Immature natural killer cell (primary cell): ENCODE measurements around the gene C2CD2. TPM values are rescaled to one million over a fixed set of nuclear protein-coding genes. Genes with fewer than 3 reads are reported as not detected.

ENCODE experiments used
- DNase-seq, 3 donors: peaks; one replicate each; pipeline ENCODE4 v3.0.0; 2022; ENCODE audit warnings: mixed read lengths in 1 of 3
- H3K27ac Mint-ChIP-seq, 6 donors: one replicate each; pipeline ENCODE4 v1.8.0; 2020; ENCODE audit warnings: mixed read lengths in 6 of 6, mild to moderate bottlenecking in 5 of 6, inconsistent platforms in 4 of 6, moderate library complexity in 3 of 6
- H3K27me3 Mint-ChIP-seq, 3 donors: one replicate each; pipeline ENCODE4 v1.8.0; 2020 to 2021; ENCODE audit warnings: low read depth in 3 of 3, mild to moderate bottlenecking in 3 of 3, mixed read lengths in 3 of 3, moderate library complexity in 3 of 3, inconsistent platforms in 1 of 3
- H3K36me3 Mint-ChIP-seq, 3 donors: one replicate each; pipeline ENCODE4 v1.8.0; 2020; ENCODE audit warnings: mixed read lengths in 3 of 3, inconsistent platforms in 2 of 3, mild to moderate bottlenecking in 2 of 3
- H3K4me1 Mint-ChIP-seq, 2 donors: one replicate each; pipeline ENCODE4 v1.8.0; 2020; ENCODE audit warnings: inconsistent platforms in 2 of 2, mild to moderate bottlenecking in 2 of 2, mixed read lengths in 2 of 2, moderate library complexity in 1 of 2
- H3K4me3 Mint-ChIP-seq, 5 donors: one replicate each; pipeline ENCODE4 v1.8.0; 2020; ENCODE audit warnings: mild to moderate bottlenecking in 5 of 5, mixed read lengths in 5 of 5, inconsistent platforms in 3 of 5, moderate library complexity in 3 of 5
- H3K9me3 Mint-ChIP-seq, 6 donors: one replicate each; pipeline ENCODE4 v1.8.0; 2020; ENCODE audit warnings: mild to moderate bottlenecking in 6 of 6, mixed read lengths in 6 of 6, inconsistent platforms in 4 of 6, moderate library complexity in 3 of 6
- polyA plus RNA-seq, 3 donors: library from polyadenylated mRNA; unstranded; fragments of 300-500 nt; fragmentation: Illumina TruSeq; gene quantifications; one replicate each; pipeline ENCODE4 v1.2.3, GENCODE V29; 2021

C2CD2 gene
- polyA plus RNA-seq, 3 donors from 2014 or later = 2.1 TPM; not detected in 1

- no peak overlapping the region for H3K27ac Mint-ChIP-seq
These were observed 18.8 kb upstream of the C2CD2 start for GRCh38 chr21:41972511-41973205.

GRCh38 chr21:41971891-41972290, 18.1 kb upstream of the C2CD2 start:
- Mint-ChIP-seq H3K27ac (no peak overlapping the region), H3K36me3 (no peaks in the 10 kb centered on the region), H3K9me3 (no peaks in the 10 kb centered on the region), H3K4me3 (no peak overlapping the region), H3K27me3 (peaks cover 0 to 3% (median 0%) of the 10 kb centered on the region in 3 donors), H3K4me1 (no peaks in the 10 kb centered on the region)
- no peak for DNase-seq

More at GRCh38 chr21:41972511-41973205, 18.8 kb upstream of the C2CD2 start:
- peaks cover 0 to 3% (median 0%) of the 10 kb centered on the region in 3 donors for H3K27me3 Mint-ChIP-seq
- DNase-seq = no peak
- no peaks in the 10 kb centered on the region for H3K36me3 Mint-ChIP-seq
- no peaks in the 10 kb centered on the region for H3K9me3 Mint-ChIP-seq
- H3K4me1 Mint-ChIP-seq = no peaks in the 10 kb centered on the region
- no peak overlapping the region for H3K4me3 Mint-ChIP-seq

- Mint-ChIP-seq H3K4me1 (no peaks in the 10 kb centered on the region), H3K9me3 (no peaks in the 10 kb centered on the region), H3K36me3 (no peaks in the 10 kb centered on the region), H3K27ac (no peak overlapping the region), H3K27me3 (peaks cover 0 to 3% (median 0%) of the 10 kb centered on the region in 3 donors), H3K4me3 (no peak overlapping the region)
- DNase-seq = no peak
These were observed 17.2 kb upstream of the C2CD2 start for GRCh38 chr21:41970751-41971653.

- Mint-ChIP-seq H3K9me3 (peaks cover 0 to 2% (median 0%) of the 10 kb centered on the region in 6 donors), H3K4me1 (no peaks in the 10 kb centered on the region), H3K4me3 (no peak overlapping the region), H3K27ac (no peak overlapping the region), H3K36me3 (no peaks in the 10 kb centered on the region), H3K27me3 (peaks cover 0 to 3% (median under 1%) of the 10 kb centered on the region in 3 donors)
- no peak for DNase-seq
These were observed 16.2 kb upstream of the C2CD2 start for GRCh38 chr21:41970106-41970391.

DNA sequence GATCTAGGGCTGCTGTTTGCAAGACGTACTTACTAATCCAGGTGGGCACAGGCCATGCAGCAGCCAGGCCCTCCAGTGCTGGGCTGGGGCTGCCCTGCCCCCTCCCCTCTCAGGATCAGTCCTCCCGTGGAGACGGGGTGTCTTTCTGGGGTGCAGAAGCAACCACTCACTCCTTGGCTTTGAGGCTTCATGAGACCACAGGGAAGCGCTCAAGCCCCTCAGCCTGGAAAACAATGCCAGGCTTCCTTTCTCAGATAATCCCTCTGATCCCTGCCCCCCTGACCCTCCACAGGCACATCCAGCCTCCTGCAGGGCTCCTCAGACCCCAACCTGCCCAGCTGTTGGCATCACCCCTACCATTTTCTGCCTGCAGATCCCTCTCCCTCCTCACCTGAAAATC, 13.9 kb upstream of the C2CD2 start:
- no peaks in the 10 kb centered on the region for H3K4me1 Mint-ChIP-seq
- H3K36me3 Mint-ChIP-seq = no peaks in the 10 kb centered on the region
- H3K4me3 Mint-ChIP-seq = no peak overlapping the region
- peaks cover 0 to 2% (median 0%) of the 10 kb centered on the region in 6 donors for H3K9me3 Mint-ChIP-seq
- peaks cover 0 to 4% (median 2%) of the 10 kb centered on the region in 3 donors for H3K27me3 Mint-ChIP-seq
- DNase-seq = no peak
- H3K27ac Mint-ChIP-seq = no peak overlapping the region

GRCh38 chr21:41966872-41967621, 13.2 kb upstream of the C2CD2 start:
- no peak for DNase-seq
- peaks cover 0 to 2% (median 0%) of the 10 kb centered on the region in 6 donors for H3K9me3 Mint-ChIP-seq
- no peaks in the 10 kb centered on the region for H3K36me3 Mint-ChIP-seq
- H3K27me3 Mint-ChIP-seq = peaks cover 0 to 4% (median 2%) of the 10 kb centered on the region in 3 donors
- H3K27ac Mint-ChIP-seq = no peak overlapping the region
- no peaks in the 10 kb centered on the region for H3K4me1 Mint-ChIP-seq
- H3K4me3 Mint-ChIP-seq = no peak overlapping the region

- peaks cover 0 to 2% (median 0%) of the 10 kb centered on the region in 6 donors for H3K9me3 Mint-ChIP-seq
- no peaks in the 10 kb centered on the region for H3K4me1 Mint-ChIP-seq
- no peaks in the 10 kb centered on the region for H3K36me3 Mint-ChIP-seq
- H3K4me3 Mint-ChIP-seq = no peak overlapping the region
- peaks cover 1 to 4% (median 2%) of the 10 kb centered on the region in 3 donors for H3K27me3 Mint-ChIP-seq
- H3K27ac Mint-ChIP-seq = no peak overlapping the region
- DNase-seq = no peak
These were observed 12.4 kb upstream of the C2CD2 start for GRCh38 chr21:41966041-41966833.

- H3K4me1 Mint-ChIP-seq = no peaks in the 10 kb centered on the region
- no peak overlapping the region for H3K4me3 Mint-ChIP-seq
- peaks cover 0 to 2% (median 0%) of the 10 kb centered on the region in 6 donors for H3K9me3 Mint-ChIP-seq
- no peaks in the 10 kb centered on the region for H3K36me3 Mint-ChIP-seq
- no peak overlapping the region for H3K27ac Mint-ChIP-seq
- peaks cover 1 to 4% (median 2%) of the 10 kb centered on the region in 3 donors for H3K27me3 Mint-ChIP-seq
- no peak for DNase-seq
These were observed 11.7 kb upstream of the C2CD2 start for GRCh38 chr21:41965461-41966013.

DNA sequence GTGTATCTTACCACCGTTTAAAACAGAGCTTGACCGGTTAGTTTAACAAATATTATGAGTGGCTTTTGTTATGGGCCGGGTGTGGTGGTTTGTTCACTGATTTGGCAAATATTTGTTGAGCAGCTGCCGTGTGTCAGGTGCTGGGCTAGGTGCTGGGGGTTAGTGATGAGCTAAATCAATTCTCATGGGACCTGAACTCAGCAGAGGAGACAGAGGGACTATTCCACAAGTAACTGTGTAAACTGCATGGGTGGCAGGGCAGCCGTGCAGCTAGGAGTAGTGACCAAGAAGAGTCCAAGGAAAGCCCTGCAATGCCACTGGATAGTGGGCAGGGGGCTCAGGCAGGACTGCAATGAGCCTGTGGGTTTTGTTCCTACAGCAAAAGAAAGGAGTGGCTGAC, 11.2 kb upstream of the C2CD2 start:
- Mint-ChIP-seq H3K27me3 (peaks cover 1 to 7% (median 5%) of the 10 kb centered on the region in 3 donors), H3K4me1 (no peaks in the 10 kb centered on the region), H3K9me3 (peaks cover 0 to 2% (median 0%) of the 10 kb centered on the region in 6 donors), H3K27ac (no peak overlapping the region), H3K36me3 (no peaks in the 10 kb centered on the region), H3K4me3 (no peak overlapping the region)
- DNase-seq = no peak

GRCh38 chr21:41964171-41964570, 10.4 kb upstream of the C2CD2 start:
- H3K4me1 Mint-ChIP-seq = no peaks in the 10 kb centered on the region
- DNase-seq = no peak
- H3K4me3 Mint-ChIP-seq = no peak overlapping the region
- peaks cover 0 to 2% (median 0%) of the 10 kb centered on the region in 6 donors for H3K9me3 Mint-ChIP-seq
- H3K27me3 Mint-ChIP-seq = peaks cover 4 to 7% (median 5%) of the 10 kb centered on the region in 3 donors
- H3K27ac Mint-ChIP-seq = no peak overlapping the region
- H3K36me3 Mint-ChIP-seq = no peaks in the 10 kb centered on the region

- Mint-ChIP-seq H3K4me1 (no peaks in the 10 kb centered on the region), H3K4me3 (no peak overlapping the region), H3K27ac (no peak overlapping the region), H3K36me3 (no peaks in the 10 kb centered on the region), H3K9me3 (peaks cover 0 to 2% (median 0%) of the 10 kb centered on the region in 6 donors), H3K27me3 (peaks cover 4 to 7% (median 5%) of the 10 kb centered on the region in 3 donors)
- no peak for DNase-seq
These were observed 8.7 kb upstream of the C2CD2 start for GRCh38 chr21:41962425-41962966.

GRCh38 chr21:41961753-41962152, 7.9 kb upstream of the C2CD2 start:
- Mint-ChIP-seq H3K4me1 (no peaks in the 10 kb centered on the region), H3K4me3 (no peak overlapping the region), H3K9me3 (peaks cover 0 to 2% (median 0%) of the 10 kb centered on the region in 6 donors), H3K27ac (no peak overlapping the region), H3K36me3 (no peaks in the 10 kb centered on the region), H3K27me3 (peaks cover 4 to 7% (median 5%) of the 10 kb centered on the region in 3 donors)
- DNase-seq = no peak
